Airway epithelial cell (primary cell): ENCODE measurements around the gene FKBP3. TPM values are rescaled to one million over a fixed set of nuclear protein-coding genes. Genes with fewer than 3 reads are reported as not detected.

Experiments
- total RNA-seq: library from RNA; depleted of rRNA; stranded (reverse); fragments of >200 nt; gene quantifications from 2 replicates; pipeline ENCODE4 v1.2.3, GENCODE V29; 2015

Gene FKBP3
- 28.7 and 46.9 TPM in 2 replicates for total RNA-seq

GRCh38 chr14:45134051-45134958 is at the start of gene FKBP3:
Gene FKBP3 (minus strand): TSS chr14:45134481. CDS start chr14:45134456, 25 bp downstream.

GRCh38 chr14:45135659-45136395 is 1.5 kb upstream of the FKBP3 start, which contains the start of gene FANCM:
Gene FANCM (plus strand): TSS chr14:45135930. CDS start chr14:45136032, 102 bp downstream.

DNA sequence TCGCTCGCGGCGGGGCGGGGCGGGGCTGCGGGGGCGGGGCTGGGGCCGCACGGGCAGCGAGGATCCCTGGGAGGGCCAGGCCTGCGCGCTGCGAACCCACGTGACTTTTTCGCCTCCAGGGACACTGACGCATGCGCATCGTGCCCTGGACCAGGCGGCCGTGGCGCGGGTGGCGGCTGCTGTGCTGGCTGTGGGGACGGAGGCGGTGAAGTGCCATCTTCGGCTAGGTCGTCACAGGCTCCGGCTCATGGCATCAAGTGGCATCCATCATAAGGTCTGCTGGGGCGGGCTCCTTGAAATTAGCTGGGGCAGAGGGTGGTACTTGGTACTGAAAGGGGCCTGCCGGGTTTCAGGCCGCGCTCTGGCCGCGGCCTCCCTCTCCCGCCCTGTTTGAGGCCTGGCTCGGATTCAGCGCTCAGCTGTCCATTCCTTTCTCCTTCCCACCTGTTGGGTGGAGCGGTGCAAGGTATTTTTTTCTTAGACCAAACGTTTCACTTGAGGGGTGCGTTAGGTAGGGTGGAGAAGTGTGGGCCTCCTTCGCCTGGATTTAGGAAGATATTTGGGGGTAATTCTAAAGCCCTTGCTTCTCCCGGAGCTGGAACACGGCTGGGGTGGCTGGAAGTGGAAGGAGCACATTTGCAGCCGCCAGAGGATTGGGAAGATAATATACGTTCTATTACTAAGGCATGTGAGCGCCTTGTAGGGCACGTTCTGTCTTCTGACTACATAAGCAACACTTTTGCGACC is 50.1 kb downstream of the FKBP3 start, which contains the start of gene PRPF39:
PRPF39 (plus strand) TSS at position 141 of the 747 bp plus-strand sequence. CDS start 11,124 bp downstream, outside the sequence.

Other genes with a start within 250 kb of the FKBP3 start
- gene KLHL28, start 172.5 kb downstream of the FKBP3 start, total RNA-seq, result 5.9 and 6.3 TPM in 2 replicates
- gene TOGARAM1, start 172.3 kb downstream of the FKBP3 start, total RNA-seq, result 5.9 and 6.7 TPM in 2 replicates
- 15.0 and 16.1 TPM in 2 replicates for gene PRPF39, start 50.4 kb downstream of the FKBP3 start, total RNA-seq
- 4.7 and 5.7 TPM in 2 replicates for gene FANCM, start 1.4 kb upstream of the FKBP3 start, total RNA-seq
- 16.9 and 32.0 TPM in 2 replicates for gene MIS18BP1, start 118.7 kb upstream of the FKBP3 start, total RNA-seq